Activated naive CD8-positive, alpha-beta T cell treated with anti-CD3 and anti-CD28 coated beads, Interleukin-2, amount 10 ng/mL, durations not matched to agents 7 days and 5 days (primary cell): ENCODE data around the gene HSPD1. TPM values are rescaled to one million over a fixed set of nuclear protein-coding genes. Genes with fewer than 3 reads are reported as not detected.
"Not testable (repeated sequence)": the region's sequence is repeated elsewhere in the genome, so short reads cannot be mapped to it uniquely, and the experiment has no call there.

ENCODE experiments used
- ATAC-seq: fragments of 150-1000 bp; cut with Tn5 transposase; one replicate; pipeline ENCODE4 v1.10.0; 2021; ENCODE audit warnings: low read depth, moderate library complexity
- POLR2A ChIA-PET: fragments of 350-600 bp; sonication (Branson Sonifier 250); formaldehyde crosslinking; loops from one replicate; lab custom pipeline; 2021; ENCODE audit warnings: antibody characterized with exemption; lab: Charles Lee
- DNase-seq: peaks from one replicate; pipeline ENCODE4 v3.0.0; 2021
- H3K27ac Mint-ChIP-seq: one replicate; pipeline ENCODE4 v1.8.0; 2022; ENCODE audit warnings: mild to moderate bottlenecking, mixed read lengths
- H3K27me3 Mint-ChIP-seq: one replicate; pipeline ENCODE4 v1.8.0; 2022; ENCODE audit warnings: mild to moderate bottlenecking, moderate library complexity, mixed read lengths
- H3K36me3 Mint-ChIP-seq: one replicate; pipeline ENCODE4 v1.8.0; 2021; ENCODE audit warnings: mild to moderate bottlenecking, mixed read lengths
- H3K4me1 Mint-ChIP-seq: one replicate; pipeline ENCODE4 v1.8.0; 2021; ENCODE audit warnings: mixed read lengths
- H3K4me3 Mint-ChIP-seq: one replicate; pipeline ENCODE4 v1.8.0; 2022; ENCODE audit warnings: mild to moderate bottlenecking, moderate library complexity, mixed read lengths
- H3K9me3 Mint-ChIP-seq: one replicate; pipeline ENCODE4 v1.8.0; 2021; ENCODE audit warnings: mixed read lengths
- total RNA-seq, 2 experiments: library from RNA; stranded (reverse); gene quantifications; one replicate each; pipeline ENCODE4 v1.2.3, GENCODE V29; 2021

HSPD1 gene
- total RNA-seq, 2 experiments from 2014 or later: 190 to 195 TPM

GRCh38 chr2:197486175-197486574, 13.5 kb downstream of the HSPD1 start:
- no peak for DNase-seq
- ATAC-seq: no peak
- Mint-ChIP-seq H3K9me3 (peaks cover 3% of the 10 kb centered on the region), H3K27ac (no peak overlapping the region), H3K36me3 (peaks cover 70% of the 10 kb centered on the region), H3K4me3 (no peak overlapping the region), H3K4me1 (peaks cover 2% of the 10 kb centered on the region), H3K27me3 (no peaks in the 10 kb centered on the region)
- POLR2A ChIA-PET: no interaction called here

GRCh38 chr2:197484248-197484647, 15.4 kb downstream of the HSPD1 start:
- POLR2A ChIA-PET: interaction anchor here (0.7 to 1.5 kb wide), 3 partner anchors 13 to 32 kb away, joined by 3 to 7 read pairs (median 4); partner anchors contain the start of gene MOB4
- H3K36me3 Mint-ChIP-seq: peaks cover 62% of the 10 kb centered on the region
- DNase-seq, H3K27ac Mint-ChIP-seq, ATAC-seq, H3K27me3 Mint-ChIP-seq, H3K4me1 Mint-ChIP-seq, H3K9me3 Mint-ChIP-seq, H3K4me3 Mint-ChIP-seq: not testable (repeated sequence)

GRCh38 chr2:197480165-197481036, 19.2 kb downstream of the HSPD1 start:
- Mint-ChIP-seq H3K4me1 (peaks cover 9% of the 10 kb centered on the region), H3K4me3 (no peak overlapping the region)
- no peak for ATAC-seq

GRCh38 chr2:197477797-197478196, 21.8 kb downstream of the HSPD1 start:
- peaks cover 9% of the 10 kb centered on the region for H3K4me1 Mint-ChIP-seq
- DNase-seq (no peak), ATAC-seq (no peak)
- peaks cover 41% of the 10 kb centered on the region for H3K36me3 Mint-ChIP-seq
- H3K4me3 Mint-ChIP-seq: no peak overlapping the region
- no peaks in the 10 kb centered on the region for H3K9me3 Mint-ChIP-seq
- H3K27me3 Mint-ChIP-seq: no peaks in the 10 kb centered on the region
- POLR2A ChIA-PET: no interaction called here
- no peak overlapping the region for H3K27ac Mint-ChIP-seq

More at GRCh38 chr2:197480165-197481036, 19.2 kb downstream of the HSPD1 start:
- Mint-ChIP-seq H3K27ac (no peak overlapping the region), H3K36me3 (peaks cover 52% of the 10 kb centered on the region), H3K9me3 (peaks cover 3% of the 10 kb centered on the region), H3K27me3 (no peaks in the 10 kb centered on the region)
- DNase-seq: no peak
- POLR2A ChIA-PET: interaction anchor here (1.0 to 1.3 kb wide), 2 partner anchors 9 to 19 kb away, joined by 3 read pairs; partner anchors contain the start of genes HSPD1 and HSPE1

GRCh38 chr2:197472166-197472565, 27.5 kb downstream of the HSPD1 start:
- POLR2A ChIA-PET: interaction anchor here (0.7 kb wide), 1 partner anchor 602 kb away, joined by 3 read pairs; no protein-coding TSS in a partner anchor
- Mint-ChIP-seq H3K4me1 (peaks cover 5% of the 10 kb centered on the region), H3K27ac (no peak overlapping the region), H3K36me3 (peaks cover 22% of the 10 kb centered on the region), H3K9me3 (no peaks in the 10 kb centered on the region), H3K27me3 (no peaks in the 10 kb centered on the region), H3K4me3 (no peak overlapping the region)
- no peak for ATAC-seq
- DNase-seq: no peak

- DNase-seq (no peak), ATAC-seq (no peak)
- Mint-ChIP-seq H3K36me3 (peaks cover 21% of the 10 kb centered on the region), H3K9me3 (no peaks in the 10 kb centered on the region), H3K4me1 (peaks cover 11% of the 10 kb centered on the region), H3K4me3 (no peak overlapping the region), H3K27ac (no peak overlapping the region), H3K27me3 (no peaks in the 10 kb centered on the region)
- POLR2A ChIA-PET: interaction anchor here (0.7 kb wide), 2 partner anchors 10 to 20 kb away, joined by 3 read pairs; no protein-coding TSS in a partner anchor
Observed at GRCh38 chr2:197464175-197464574, 35.5 kb downstream of the HSPD1 start.

- Mint-ChIP-seq H3K27me3 (no peaks in the 10 kb centered on the region), H3K4me3 (no peak overlapping the region), H3K9me3 (no peaks in the 10 kb centered on the region), H3K27ac (no peak overlapping the region), H3K36me3 (peaks cover 15% of the 10 kb centered on the region), H3K4me1 (peaks cover 11% of the 10 kb centered on the region)
- POLR2A ChIA-PET: no interaction called here
- DNase-seq (no peak), ATAC-seq (no peak)
Observed at GRCh38 chr2:197461057-197461456, 38.6 kb downstream of the HSPD1 start.

- Mint-ChIP-seq H3K9me3 (no peaks in the 10 kb centered on the region), H3K4me3 (no peak overlapping the region), H3K27ac (no peak overlapping the region), H3K4me1 (peaks cover 11% of the 10 kb centered on the region), H3K27me3 (no peaks in the 10 kb centered on the region), H3K36me3 (peaks cover 17% of the 10 kb centered on the region)
- DNase-seq (no peak), ATAC-seq (no peak)
- POLR2A ChIA-PET: no interaction called here
Observed at GRCh38 chr2:197460649-197461048, 39.0 kb downstream of the HSPD1 start.

- POLR2A ChIA-PET: interaction anchor here (3.9 kb wide), 1 partner anchor 20 kb away, joined by 75 read pairs; the partner anchor contains the start of gene SF3B1
Observed at GRCh38 chr2:197455428-197455827, 44.2 kb downstream of the HSPD1 start.

GRCh38 chr2:197454923-197455322, 44.7 kb downstream of the HSPD1 start:
- H3K36me3 Mint-ChIP-seq: peaks cover 6% of the 10 kb centered on the region
- DNase-seq: no peak
- H3K4me3 Mint-ChIP-seq: peak overlapping the region; percentile 88
- POLR2A ChIA-PET: interaction anchor here (1.0 to 3.9 kb wide), 2 partner anchors 20 to 45 kb away, joined by 5 to 75 read pairs; partner anchors contain the start of genes HSPD1, HSPE1 and SF3B1
- H3K4me1 Mint-ChIP-seq: peaks cover 29% of the 10 kb centered on the region
- no peaks in the 10 kb centered on the region for H3K9me3 Mint-ChIP-seq
- ATAC-seq: no peak
- no peaks in the 10 kb centered on the region for H3K27me3 Mint-ChIP-seq
- peak overlapping the region; percentile 96 for H3K27ac Mint-ChIP-seq

More at GRCh38 chr2:197455428-197455827, 44.2 kb downstream of the HSPD1 start:
- peak overlapping the region; percentile 11 for H3K27ac Mint-ChIP-seq
- no peak overlapping the region for H3K4me3 Mint-ChIP-seq
- H3K4me1 Mint-ChIP-seq: peaks cover 29% of the 10 kb centered on the region
- peaks cover 6% of the 10 kb centered on the region for H3K36me3 Mint-ChIP-seq
- no peaks in the 10 kb centered on the region for H3K27me3 Mint-ChIP-seq
- H3K9me3 Mint-ChIP-seq: no peaks in the 10 kb centered on the region
- ATAC-seq (no peak), DNase-seq (no peak)

GRCh38 chr2:197453914-197454398, 45.7 kb downstream of the HSPD1 start:
- POLR2A ChIA-PET: interaction anchor here (0.6 to 3.9 kb wide), 11 partner anchors 11 to 506 kb away, joined by 3 to 75 read pairs (median 4); partner anchors contain the start of genes HSPD1, HSPE1 and SF3B1
- no peak for ATAC-seq
- Mint-ChIP-seq H3K27me3 (no peaks in the 10 kb centered on the region), H3K27ac (peak overlapping the region; percentile 96), H3K36me3 (peaks cover 6% of the 10 kb centered on the region), H3K4me3 (peak overlapping the region; percentile 88), H3K9me3 (no peaks in the 10 kb centered on the region), H3K4me1 (peaks cover 24% of the 10 kb centered on the region)
- no peak for DNase-seq

- POLR2A ChIA-PET: interaction anchor here (0.5 to 3.9 kb wide), 19 partner anchors 9 to 529 kb away, joined by 3 to 75 read pairs (median 4); partner anchors contain the start of genes HSPD1, HSPE1, MOB4 and PGAP1
- Mint-ChIP-seq H3K4me3 (peak within 1 kb of the TSS; percentile 88), H3K9me3 (no peaks in the 10 kb centered on the region), H3K27ac (peak within 1 kb of the TSS; percentile 96), H3K27me3 (no peaks in the 10 kb centered on the region), H3K36me3 (peaks cover 6% of the 10 kb centered on the region), H3K4me1 (peaks cover 24% of the 10 kb centered on the region)
- DNase-seq (peak; percentile 94), ATAC-seq (peak; percentile 93)
Observed at GRCh38 chr2:197453123-197453913, 46.3 kb downstream of the HSPD1 start, which contains the start of gene COQ10B. TSS of gene COQ10B (plus strand) at chr2:197453552. CDS start at chr2:197453561, 9 bp downstream.
